NCI-H1417 treated with DMSO at 0.1 percent for 48 hours (cell line): ENCODE measurements around the gene OVOL1.

Experiments
- DNase-seq: peaks from one replicate; lab custom pipeline; 2025; lab: John Stamatoyannopoulos, UW

OVOL1 gene

DNA sequence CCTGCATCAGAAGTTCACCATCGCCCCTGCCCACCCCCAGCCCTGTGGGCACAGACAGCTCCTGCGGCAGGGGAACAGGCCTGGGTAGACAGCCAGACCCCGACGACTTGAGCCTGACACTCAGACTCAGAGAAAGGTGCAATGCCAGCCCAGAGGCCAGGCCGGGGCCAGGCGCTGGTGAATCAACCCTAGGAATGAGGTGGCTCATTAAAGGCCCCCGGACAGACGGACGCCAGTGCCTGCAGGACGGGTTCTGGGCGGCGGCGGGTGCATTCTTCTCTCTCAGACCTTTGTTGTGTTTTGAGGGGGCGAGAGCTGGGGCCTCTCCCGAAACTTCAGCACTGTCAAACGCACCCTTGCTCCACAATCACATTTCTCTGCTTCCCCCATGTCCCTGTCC is 5.6 kb downstream of the OVOL1 start:
- no peak for DNase-seq

DNA sequence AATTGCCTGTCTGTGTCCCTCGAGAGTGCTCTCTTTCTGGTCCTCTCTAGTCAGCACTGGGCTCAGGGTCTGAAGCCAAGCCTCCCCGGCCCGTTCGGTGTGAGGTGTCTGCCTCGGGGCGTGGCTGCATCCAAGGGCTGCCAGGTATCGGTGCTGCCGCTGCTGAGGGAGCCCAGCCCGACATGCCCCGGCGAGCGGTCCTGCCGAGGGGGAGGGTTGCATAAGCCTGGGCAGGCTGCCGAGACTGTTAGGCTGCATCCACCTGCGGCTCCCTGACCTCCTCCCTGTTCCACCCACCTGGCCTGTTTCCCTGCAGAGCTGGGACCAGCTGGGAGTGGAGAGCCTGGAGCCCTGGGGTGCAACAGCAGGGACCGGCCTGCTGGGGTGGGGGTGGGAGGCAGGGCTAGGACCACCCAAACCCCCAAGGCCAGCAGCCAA is 6.3 kb downstream of the OVOL1 start:
- DNase-seq = no peak

DNA sequence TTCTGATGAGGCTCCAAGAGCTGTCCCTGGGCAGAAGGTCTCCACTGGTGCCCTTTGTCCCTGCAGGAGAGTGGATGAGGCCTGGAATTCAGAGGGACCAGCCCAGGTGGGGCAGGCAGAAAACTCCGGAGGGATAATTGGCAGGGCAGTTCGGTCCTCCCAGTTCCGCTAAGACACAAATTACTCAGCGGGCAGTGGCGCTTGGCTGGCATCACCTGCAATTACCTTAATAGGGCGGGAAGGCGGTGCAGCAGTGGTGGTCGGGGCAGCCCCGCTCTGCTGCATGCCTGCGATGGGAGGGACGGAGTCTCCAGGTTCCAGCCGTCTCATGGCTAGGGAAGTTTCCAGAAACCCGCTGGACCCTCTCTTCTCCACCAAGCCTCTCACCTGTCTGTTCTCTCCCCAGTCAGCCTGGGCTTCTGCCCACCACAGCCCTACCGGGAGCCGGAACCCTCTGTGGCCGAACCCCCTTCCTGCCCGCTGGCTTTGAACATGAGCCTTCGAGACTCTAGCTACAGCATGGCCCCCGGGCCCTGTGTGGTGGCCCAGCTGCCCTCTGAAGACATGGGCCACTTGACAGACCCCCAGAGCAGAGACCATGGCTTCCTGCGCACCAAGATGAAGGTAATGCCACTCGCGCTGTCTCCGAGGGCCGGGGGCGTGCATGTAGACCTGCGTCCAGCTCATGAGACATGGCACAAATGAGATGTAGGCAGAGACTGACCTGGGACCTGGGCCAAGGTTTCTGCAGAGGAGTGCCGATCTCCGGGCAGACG is 7.0 kb downstream of the OVOL1 start:
- no peak for DNase-seq

DNA sequence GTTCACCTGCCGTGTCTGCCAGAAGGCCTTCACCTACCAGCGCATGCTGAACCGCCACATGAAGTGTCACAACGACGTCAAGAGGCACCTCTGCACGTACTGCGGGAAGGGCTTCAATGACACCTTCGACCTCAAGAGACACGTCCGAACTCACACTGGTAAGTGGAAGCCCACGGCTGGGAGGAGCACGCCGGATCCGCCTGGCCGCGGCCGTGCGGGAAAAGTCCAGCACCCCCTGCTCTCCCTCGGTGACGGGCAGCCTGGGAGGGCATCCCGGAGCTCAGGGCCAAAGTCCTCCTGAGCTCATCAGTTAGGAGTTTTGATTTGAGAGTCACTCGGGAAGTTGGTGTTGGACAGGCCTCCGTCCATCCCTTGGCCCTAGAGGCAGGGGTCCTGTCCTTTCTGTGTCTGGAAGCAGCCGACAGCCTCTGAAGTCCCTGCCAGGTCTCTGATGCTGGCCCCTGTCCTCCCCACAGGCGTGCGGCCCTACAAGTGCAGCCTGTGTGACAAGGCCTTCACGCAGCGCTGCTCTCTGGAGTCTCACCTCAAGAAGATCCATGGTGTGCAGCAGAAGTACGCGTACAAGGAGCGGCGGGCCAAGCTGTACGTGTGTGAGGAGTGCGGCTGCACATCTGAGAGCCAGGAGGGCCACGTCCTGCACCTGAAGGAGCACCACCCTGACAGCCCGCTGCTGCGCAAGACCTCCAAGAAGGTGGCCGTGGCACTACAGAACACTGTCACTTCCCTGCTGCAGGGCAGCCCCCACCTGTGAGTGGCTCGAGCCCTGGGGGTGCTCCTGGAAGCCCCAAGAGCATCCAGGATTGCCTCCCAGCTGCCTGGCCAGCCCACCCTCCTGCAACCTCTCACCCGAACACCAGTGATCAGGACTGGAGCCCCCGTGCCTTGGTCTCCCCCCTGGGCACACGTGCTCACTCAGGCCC is 8.0 kb downstream of the OVOL1 start:
- DNase-seq = no peak

DNA sequence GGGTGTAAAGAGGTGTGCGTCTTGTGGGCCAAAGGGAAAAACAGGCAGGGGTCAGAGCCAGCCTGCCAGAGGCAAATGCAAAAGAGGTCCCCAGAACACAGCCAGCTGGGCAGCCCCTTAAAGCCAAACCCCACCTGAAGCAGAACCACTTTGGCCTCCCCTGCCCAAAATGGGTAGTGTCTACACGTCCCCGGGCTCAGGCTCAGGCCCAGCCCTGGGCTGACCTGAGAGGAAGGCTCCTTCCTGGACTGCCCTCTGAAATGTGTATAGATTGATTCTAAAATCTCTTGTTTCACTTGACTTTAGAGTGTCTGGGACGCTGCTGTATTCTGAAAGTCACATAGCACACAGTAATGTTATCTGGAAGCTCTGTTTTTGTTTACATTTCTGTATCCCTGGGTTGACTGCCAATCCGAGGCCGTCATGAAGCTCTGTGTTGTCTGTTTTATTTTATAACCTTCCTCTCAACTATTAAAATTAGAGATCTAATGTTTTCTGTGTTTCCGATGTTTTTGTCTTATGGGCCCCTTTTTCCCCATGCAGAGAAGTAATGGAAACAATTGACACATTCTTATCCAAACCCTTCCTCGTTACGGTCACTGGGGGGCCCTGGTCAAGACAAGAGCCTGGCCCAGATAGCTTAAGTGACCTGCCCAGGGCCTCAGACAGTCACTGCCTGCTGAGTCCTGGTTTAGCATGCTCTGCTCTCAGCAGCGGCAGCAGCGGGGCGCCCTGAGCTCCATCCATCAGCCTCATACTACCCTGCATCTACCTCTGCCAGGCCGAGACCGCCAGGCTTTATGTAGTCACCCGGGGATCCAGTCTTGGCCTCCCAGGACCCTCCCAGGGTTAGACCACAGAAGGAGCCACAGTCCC is 10.1 kb downstream of the OVOL1 start:
- no peak for DNase-seq

DNA sequence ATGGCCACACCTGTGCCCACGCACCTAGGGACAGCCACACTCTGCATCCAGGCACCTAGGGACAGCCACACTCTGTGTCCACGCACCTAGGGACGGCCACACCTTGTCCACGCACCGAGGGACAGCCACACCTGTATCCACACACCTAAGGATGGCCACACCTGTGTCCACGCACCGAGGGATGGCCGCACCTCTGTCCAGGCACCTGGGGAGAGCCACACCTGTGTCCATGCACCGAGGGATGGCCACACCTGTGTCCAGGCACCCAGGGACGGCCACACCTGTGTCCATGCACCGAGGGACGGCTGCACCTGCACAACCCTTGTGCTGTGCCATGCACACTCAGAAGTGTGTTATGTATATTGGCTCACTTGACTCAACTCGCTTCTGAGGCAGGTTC is 10.8 kb downstream of the OVOL1 start:
- no peak for DNase-seq

DNA sequence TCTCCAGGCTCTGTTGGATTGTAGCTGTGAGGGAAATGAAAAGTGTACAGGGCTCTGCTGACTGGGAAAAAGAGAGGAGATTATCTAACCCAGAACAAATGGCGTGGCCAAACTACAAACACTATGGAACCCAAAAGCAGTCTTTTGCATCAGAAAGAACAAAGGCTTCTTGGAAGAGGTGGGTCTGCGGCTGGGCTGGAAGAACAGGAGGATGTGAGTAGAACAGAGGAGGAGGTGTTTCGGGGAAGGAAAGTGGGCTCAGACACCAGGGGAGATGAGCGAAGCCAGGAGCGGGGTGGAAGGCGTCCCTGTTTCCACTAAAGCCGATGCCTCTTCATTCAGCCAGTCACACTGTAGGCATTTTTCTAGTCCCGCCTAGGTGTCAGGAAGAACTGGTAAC is 12.0 kb downstream of the OVOL1 start:
- DNase-seq = no peak

DNA sequence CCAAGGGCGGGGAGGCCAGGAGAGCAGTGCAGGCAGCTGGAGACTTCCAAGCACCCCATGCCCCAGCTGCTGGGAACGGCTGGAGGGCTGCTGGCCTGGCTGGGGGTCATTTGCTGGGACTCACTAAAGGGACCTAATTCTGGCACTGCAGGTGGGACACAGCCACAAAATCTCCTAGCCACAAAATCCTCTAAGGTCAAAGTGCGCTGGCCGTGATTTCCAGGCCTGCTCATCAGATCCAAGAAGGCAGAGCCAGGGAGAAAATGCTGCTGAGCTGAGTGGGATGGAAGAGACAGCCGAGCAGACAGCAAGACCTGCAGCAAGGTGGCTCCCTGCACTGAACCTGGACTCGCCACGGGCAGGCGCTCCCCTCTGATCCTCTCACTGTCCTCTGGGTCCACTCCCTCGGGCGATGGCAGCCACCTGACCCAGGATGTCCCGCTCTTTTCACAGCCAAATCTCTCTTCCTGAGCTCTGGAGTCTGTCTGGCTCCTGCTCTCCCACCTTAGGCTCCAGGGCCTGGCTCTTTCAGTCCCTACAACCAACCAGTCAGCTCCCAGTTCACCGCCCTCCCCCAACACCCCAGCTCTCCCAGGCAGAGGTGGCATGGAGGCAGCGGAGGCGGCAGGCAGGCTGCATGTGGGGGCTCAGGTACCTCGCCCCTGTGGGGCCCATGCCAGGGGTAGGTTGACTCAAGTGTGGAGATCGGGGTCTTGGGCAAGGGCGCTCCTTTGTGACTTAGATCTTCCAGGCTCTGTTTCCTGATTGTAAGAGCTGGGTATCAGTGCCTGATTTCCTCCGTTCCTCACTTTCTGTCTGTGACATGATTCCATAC is 14.5 kb downstream of the OVOL1 start:
- no peak for DNase-seq

DNA sequence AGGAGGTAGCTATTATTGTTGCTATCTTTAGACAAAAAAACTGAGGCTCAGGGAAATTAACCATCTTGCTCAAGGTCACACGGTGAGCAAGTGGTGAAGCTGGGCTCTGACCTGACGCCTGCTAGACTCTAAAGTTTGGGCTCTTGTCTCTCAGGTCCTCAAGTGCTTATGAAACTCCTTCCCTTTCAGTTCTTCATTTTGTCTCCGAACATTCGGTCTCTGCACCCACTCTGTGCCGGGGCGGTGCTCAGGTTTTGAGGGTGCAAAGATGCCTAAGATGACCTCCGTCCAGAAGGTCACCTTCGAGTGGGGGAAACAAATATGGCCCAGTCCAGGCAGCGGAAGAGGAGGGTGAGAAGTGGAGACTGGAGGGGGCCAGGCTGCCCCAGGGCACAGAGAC is 16.0 kb downstream of the OVOL1 start:
- no peak for DNase-seq

DNA sequence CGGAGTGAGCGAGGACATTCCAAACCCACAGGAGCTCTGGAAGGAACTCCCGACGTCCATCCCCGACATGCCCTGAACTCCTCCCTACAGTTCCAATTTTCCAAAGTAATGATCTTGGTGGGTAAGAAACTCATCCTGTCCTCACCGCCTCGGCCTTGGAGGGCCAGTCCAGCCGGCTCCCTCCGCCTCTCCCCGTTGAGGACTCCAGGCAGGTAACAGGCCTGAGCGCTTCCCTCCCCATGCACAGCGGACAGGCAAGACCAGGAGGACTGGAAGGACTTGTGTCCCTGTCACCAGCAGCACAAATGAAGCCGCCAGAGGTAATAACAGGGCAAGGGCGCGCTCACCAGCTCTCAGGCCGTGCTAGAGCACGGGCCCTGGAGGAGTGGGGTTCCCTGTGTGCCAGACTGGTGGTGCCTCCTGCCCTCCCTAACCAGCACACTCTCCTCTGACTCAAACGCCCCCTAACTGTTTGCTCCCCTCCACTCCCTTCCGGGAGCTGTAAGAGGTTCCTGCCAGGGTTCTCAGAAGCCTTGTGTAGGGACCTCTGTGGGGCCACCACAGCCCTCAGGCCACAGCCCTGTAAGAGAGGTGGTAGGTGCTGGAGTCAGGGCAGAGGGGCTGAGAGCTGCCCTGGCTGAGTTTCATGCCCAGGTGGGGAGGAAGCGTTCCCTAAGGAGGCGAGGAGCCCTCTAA is 17.1 kb downstream of the OVOL1 start:
- no peak for DNase-seq

DNA sequence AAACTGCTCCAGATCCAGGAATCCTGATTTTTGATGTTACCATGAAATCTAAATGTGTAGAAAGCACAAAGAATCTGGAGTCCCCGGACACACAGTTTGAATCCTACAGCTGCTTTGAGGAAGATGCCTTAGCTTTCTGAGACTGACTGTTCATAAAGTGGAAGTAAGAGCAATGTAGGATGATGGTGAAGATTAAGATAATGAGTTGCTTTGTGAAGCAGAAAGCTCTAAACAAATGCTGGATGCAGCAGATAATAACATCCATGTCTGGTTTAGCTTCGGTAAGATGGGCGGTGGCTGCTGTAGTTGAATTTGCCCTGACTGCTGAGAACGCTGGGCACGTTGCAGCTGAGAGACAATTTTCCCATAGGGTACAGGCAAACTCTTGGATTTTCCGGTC is 20.1 kb downstream of the OVOL1 start:
- no peak for DNase-seq

DNA sequence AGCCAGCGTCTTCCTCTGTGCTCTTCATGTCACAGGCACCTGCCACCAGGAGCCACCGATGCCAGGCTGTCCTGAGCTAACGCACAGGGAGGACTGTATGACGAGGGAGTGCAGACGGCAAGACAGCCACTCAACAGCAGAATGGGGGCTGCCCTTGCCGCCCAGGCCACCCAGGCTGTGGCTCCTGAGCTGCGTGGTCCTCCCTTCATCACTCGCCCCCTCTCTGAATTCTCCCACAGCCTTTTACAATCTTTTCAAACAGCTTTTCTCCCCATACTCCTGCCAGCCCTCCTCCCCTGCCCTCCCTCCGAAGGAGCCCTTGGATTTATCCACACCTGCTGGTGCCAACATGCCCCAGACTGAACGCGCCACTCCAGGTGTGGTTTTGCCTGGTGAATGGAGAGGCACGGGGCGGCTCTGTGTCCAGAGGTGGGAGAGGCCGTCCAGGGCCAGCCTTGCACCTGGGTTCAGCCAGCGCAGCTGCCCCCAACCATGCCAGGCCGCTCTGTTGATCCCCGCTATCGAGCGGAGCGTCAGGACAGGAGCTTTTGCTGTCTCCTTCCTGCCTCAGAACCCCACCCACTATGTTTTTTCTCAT is 22.0 kb downstream of the OVOL1 start:
- no peak for DNase-seq

DNA sequence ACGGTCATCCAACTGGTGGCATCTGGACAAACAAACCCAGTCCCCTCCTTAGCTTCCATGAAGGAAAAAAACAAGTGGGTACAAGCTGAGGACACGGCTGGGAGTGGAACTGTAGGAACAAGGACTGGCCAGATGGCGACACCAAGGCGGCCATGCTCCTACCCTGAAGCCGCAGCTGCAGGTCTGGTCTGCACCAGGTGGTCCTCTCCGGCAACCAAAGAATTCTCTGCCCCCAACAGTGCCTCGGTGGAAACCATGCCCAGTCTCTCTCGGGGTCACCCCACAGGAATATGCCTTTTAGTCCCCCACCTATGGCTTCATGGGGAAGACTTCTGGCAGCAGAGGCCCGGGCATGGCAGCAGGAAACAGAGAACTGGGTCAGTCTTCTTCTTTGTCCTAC is 22.6 kb downstream of the OVOL1 start:
- no peak for DNase-seq

DNA sequence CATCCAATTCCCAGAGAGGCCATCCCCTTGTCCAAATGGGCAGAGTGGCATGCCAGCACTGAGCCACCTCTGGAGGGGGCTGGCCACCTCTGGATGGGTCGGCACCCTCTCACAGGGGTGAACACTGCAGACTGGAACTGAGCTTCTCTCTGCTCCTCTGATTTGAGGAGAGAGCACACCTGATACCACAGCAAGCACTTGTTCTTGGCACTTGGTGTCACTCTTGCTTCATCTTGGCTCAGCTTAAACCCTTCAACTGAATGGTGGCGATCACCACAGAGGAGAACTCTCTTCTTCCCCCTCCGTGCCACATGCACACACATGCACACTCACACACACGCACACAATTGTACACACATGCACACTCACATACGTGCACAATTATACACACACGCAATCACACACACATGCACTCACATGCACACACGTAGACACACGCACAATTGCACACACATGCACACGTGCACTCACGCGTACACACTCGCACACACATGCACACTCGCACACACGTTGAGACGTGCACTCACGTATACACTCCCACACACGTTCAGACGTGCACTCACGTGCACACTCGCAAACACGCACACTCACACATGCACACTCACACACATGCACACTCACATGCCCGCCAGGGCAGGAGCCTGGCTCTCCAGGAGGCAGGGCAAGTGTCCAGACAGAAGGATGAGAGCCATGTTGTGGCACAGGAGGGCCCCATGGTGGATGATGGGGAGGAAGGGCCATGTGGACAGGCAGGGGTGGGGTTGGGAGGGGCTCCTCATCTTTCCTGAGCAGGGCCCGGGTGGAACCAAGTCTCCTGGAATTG is 23.4 kb downstream of the OVOL1 start:
- no peak for DNase-seq

DNA sequence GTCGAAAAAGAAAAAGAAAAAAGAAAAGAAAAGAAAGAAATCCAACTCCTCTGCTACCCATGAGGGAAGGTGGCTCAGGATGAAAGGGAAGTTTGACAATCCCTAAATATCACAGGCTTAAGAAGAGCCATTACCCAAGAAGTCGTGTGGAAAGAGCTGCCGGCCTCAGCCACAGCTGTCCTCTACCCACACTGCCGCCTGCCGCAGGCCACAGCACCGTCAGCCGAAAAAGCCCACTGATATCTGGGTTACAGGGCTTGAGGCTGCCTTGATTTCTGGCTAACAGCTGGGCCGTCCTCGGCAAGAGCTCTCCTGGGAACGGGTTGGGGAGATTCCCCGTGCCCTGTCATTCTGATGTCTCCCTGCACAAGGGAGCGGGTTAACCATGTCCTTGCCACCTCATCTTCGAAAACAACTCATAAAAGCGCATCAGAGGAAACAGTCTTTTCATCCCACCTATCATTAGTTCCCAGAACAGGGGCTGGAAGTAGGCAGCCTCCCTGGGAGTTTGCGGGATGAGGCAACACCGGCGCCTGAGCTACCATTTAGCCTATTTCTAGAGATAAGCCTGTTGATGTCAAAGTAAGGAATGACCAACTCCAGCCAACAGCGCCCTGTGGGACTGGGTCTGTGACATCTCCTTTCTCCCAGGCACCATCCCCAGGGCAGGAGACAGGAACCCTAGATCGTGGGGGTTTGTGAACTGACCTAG is 25.1 kb downstream of the OVOL1 start:
- no peak for DNase-seq

DNA sequence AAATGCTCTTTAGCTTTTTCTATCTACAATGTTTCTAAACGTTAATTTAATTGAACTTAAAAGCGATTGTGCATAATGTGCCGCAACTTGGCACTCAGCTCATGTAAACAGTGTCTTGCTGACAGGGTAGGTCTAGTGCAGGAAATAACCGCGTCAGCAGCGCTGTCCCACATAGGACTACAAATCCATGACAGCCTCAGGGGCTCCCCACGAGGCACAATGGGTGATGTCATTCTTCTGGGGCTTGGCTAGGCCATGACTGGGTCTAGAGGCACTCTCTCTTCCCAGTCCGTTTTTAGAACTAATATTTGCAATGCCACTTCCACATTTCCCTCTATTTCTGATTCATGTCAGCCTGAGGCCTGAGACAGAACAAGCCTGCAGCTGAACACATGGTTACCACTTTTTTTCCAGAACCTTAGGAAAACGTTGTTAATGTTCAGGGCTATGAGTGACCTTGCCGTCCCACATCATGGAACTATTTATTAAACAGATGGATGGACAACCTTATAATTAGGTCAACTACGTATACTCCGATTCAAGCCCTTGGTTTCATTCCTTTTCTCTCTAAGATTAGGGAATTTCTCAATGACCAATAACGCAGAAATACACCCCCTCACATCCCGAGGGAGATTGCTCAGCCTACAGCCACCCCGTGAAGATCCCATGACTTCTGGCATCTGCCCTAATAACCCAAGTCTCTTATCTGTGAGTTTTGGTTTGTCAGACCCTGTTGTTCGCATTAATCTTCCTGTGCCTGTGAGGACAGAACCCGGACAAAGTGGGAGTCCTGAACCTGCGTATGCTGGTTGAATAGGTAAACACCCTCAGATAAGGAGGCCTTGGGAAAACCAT is 27.5 kb downstream of the OVOL1 start:
- no peak for DNase-seq

DNA sequence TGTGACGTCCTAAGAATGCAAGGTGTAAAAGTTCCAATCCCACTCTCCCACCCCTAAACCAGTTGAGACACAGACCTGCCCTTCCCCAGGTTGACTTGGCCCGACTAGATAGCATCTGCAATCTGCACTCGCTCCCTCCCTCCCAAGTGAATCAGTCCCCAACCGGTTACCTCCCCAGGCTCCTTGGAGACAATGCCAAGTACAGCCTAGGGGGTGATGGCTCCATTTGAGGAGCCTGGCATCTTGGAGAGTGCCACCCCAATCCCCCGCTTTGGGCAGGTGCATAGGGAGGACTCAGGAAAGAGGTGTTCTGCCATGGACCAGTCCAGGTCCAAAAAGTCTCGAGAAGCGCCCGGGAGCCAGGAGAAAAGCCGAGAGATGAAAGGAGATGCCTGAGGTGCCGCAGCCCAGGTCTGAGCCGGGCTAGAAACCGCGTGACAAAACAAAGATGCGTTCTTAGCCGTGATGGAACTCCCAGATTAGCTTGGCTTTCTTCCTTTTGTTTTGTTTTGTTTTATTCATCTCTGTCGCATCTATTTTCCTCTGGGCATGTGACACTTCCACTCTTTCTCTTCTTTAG is 28.2 kb downstream of the OVOL1 start:
- DNase-seq = no peak
